Occipital lobe (tissue), 2 donors: ENCODE measurements around the gene IGF2BP2. TPM values are rescaled to one million over a fixed set of nuclear protein-coding genes. Genes with fewer than 3 reads are reported as not detected.

Source experiments
- small RNA-seq: library from RNA; depleted of rRNA; stranded (forward); fragments of <200 nt; gene quantifications from one replicate; pipeline ENCODE3, GENCODE V24; 2014
- total RNA-seq: library from RNA; depleted of rRNA; stranded (reverse); fragments of >200 nt; gene quantifications from one replicate; pipeline ENCODE4 v1.2.3, GENCODE V29; 2014

The IGF2BP2 gene
- total RNA-seq, 1 donor from 2014 or later = 27.0 TPM

Small RNAs within 50 kb of the gene (small RNA-seq; reads per million reads assigned to genes)
- gene AC133473.1 (not detected), gene MIR548AQ (not detected)

Other genes starting within 250 kb of the IGF2BP2 start
- gene SENP2, start 238.7 kb downstream of the IGF2BP2 start, total RNA-seq = 43.5 TPM
- 174 TPM for gene TRA2B, start 113.0 kb upstream of the IGF2BP2 start, total RNA-seq